GM12892 (cell line): ENCODE data around the gene POTEH.
"Not testable (repeated sequence)": the region's sequence is repeated elsewhere in the genome, so short reads cannot be mapped to it uniquely, and the experiment has no call there.

Experiments used
- POLR2A ChIP-seq: IDR thresholded peaks from 2 replicates; pipeline ENCODE4 v1.6.1; 2011; ENCODE audit warnings: low read depth, low read length, control low read depth
- POLR2AphosphoS5 ChIP-seq: IDR thresholded peaks from 2 replicates; pipeline ENCODE4 v1.6.1; 2011; ENCODE audit warnings: low read depth, low read length, control low read depth

DNA sequence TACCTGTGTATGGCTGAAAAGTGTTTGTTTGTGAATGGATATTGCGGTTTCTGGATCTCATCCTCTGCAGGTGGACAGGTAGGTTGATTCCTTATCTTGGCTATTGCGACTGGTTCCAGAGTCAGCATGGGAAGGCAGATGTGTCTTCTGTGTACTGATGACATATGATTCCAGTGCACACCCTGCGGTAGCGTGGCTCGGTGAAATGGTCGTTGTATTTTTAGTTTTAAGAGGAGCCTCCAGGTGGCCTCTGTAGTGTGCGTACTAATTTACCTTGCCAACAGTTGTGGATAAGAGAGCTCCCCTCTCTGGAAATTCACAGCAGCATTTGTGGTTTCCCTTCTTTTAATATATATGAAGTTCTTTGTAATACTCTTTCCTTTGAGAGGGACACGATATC is 10.1 kb upstream of the POTEH start:
- TF ChIP-seq POLR2A, POLR2AphosphoS5: not testable (repeated sequence)
